Activated CD8-positive, alpha-beta T cell treated with anti-CD3 and anti-CD28 coated beads for 36 hours (primary cell): ENCODE data around the gene LEF1. TPM values are rescaled to one million over a fixed set of nuclear protein-coding genes. Genes with fewer than 3 reads are reported as not detected.

Experiments used
- ATAC-seq: fragments of 200-7000 bp; cut with Tn5 transposase; one replicate; pipeline ENCODE4 v1.10.0; 2021; ENCODE audit warnings: mild to moderate bottlenecking, moderate library complexity
- CTCF ChIA-PET: fragments of 350-600 bp; sonication (Branson Sonifier 250); formaldehyde crosslinking; loops from one replicate; lab custom pipeline; 2021; ENCODE audit warnings: antibody characterized with exemption; lab: Charles Lee
- POLR2A ChIA-PET: fragments of 350-600 bp; sonication (Branson Sonifier 250); formaldehyde crosslinking; loops from one replicate; lab custom pipeline; 2021; ENCODE audit warnings: antibody characterized with exemption; lab: Charles Lee
- DNase-seq: peaks from one replicate; pipeline ENCODE4 v3.0.0-alpha.2; 2020
- H3K27ac Mint-ChIP-seq: one replicate; pipeline ENCODE4 v1.8.0; 2021; ENCODE audit warnings: mild to moderate bottlenecking, mixed read lengths
- H3K27me3 Mint-ChIP-seq: one replicate; pipeline ENCODE4 v1.8.0; 2021; ENCODE audit warnings: mixed read lengths
- H3K36me3 Mint-ChIP-seq: one replicate; pipeline ENCODE4 v1.8.0; 2021; ENCODE audit warnings: low read depth, mixed read lengths
- H3K4me1 Mint-ChIP-seq: one replicate; pipeline ENCODE4 v1.8.0; 2021; ENCODE audit warnings: low read depth, mixed read lengths
- H3K4me3 Mint-ChIP-seq: one replicate; pipeline ENCODE4 v1.8.0; 2021; ENCODE audit warnings: mild to moderate bottlenecking, moderate library complexity, mixed read lengths
- H3K9me3 Mint-ChIP-seq: one replicate; pipeline ENCODE4 v1.8.0; 2021; ENCODE audit warnings: mixed read lengths
- intact Hi-C: fragments of 100-400 bp; cut with micrococcal nuclease; formaldehyde crosslinking; loops from one replicate; pipeline ENCODE4 v1.10.0; 2022
- total RNA-seq, 2 experiments: library from RNA; stranded (reverse); gene quantifications; one replicate each; pipeline ENCODE4 v1.2.3, GENCODE V29; 2021
- TF ChIP-seq, protein P1 (sequence below): fragments of 200-600 bp; IDR thresholded peaks from one replicate; pipeline ENCODE4 v1.8.0; 2022; ENCODE audit warnings: antibody characterized with exemption, mild to moderate bottlenecking

The LEF1 gene
- total RNA-seq, 2 experiments from 2014 or later: 178 to 182 TPM

- H3K4me3 Mint-ChIP-seq: peak overlapping the region; percentile 96
- peak overlapping the region; percentile 95 for H3K27ac Mint-ChIP-seq
- DNase-seq: peak; percentile 76
- TF ChIP-seq, protein P1, sequence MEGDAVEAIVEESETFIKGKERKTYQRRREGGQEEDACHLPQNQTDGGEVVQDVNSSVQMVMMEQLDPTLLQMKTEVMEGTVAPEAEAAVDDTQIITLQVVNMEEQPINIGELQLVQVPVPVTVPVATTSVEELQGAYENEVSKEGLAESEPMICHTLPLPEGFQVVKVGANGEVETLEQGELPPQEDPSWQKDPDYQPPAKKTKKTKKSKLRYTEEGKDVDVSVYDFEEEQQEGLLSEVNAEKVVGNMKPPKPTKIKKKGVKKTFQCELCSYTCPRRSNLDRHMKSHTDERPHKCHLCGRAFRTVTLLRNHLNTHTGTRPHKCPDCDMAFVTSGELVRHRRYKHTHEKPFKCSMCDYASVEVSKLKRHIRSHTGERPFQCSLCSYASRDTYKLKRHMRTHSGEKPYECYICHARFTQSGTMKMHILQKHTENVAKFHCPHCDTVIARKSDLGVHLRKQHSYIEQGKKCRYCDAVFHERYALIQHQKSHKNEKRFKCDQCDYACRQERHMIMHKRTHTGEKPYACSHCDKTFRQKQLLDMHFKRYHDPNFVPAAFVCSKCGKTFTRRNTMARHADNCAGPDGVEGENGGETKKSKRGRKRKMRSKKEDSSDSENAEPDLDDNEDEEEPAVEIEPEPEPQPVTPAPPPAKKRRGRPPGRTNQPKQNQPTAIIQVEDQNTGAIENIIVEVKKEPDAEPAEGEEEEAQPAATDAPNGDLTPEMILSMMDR: no peak
- peaks cover 38% of the 10 kb centered on the region for H3K4me1 Mint-ChIP-seq
- ChIA-PET POLR2A (interaction anchor here (0.5 to 2.5 kb wide), 19 partner anchors 9 to 433 kb away, joined by 3 to 8 read pairs (median 3); no protein-coding TSS in a partner anchor), CTCF (interaction anchor here (0.8 to 1.9 kb wide), 13 partner anchors 9 to 400 kb away, joined by 3 to 8 read pairs (median 4); no protein-coding TSS in a partner anchor)
- intact Hi-C loops: loop anchor here (10.0 kb wide), 2 partner anchors 182 to 312 kb away; no protein-coding TSS in a partner anchor
- peaks cover 7% of the 10 kb centered on the region for H3K27me3 Mint-ChIP-seq
- peak; percentile 46 for ATAC-seq
- H3K9me3 Mint-ChIP-seq: no peaks in the 10 kb centered on the region
- H3K36me3 Mint-ChIP-seq: peaks cover 20% of the 10 kb centered on the region
These were observed 4.2 kb upstream of the LEF1 start for GRCh38 chr4:108172753-108173598.

- CTCF ChIA-PET: interaction anchor here (0.7 to 7.0 kb wide), 14 partner anchors 10 to 400 kb away, joined by 3 to 33 read pairs (median 4); no protein-coding TSS in a partner anchor
- peak overlapping the region; percentile 96 for H3K4me3 Mint-ChIP-seq
- DNase-seq: peak; percentile 40
- POLR2A ChIA-PET: interaction anchor here (0.6 to 2.5 kb wide), 15 partner anchors 10 to 142 kb away, joined by 3 to 7 read pairs (median 4); no protein-coding TSS in a partner anchor
- intact Hi-C loops: loop anchor here (10.0 kb wide), 2 partner anchors 183 to 313 kb away; no protein-coding TSS in a partner anchor
- H3K36me3 Mint-ChIP-seq: peaks cover 15% of the 10 kb centered on the region
- H3K4me1 Mint-ChIP-seq: peaks cover 38% of the 10 kb centered on the region
- ATAC-seq: peak; percentile 5
- H3K9me3 Mint-ChIP-seq: no peaks in the 10 kb centered on the region
- TF ChIP-seq, protein P1: peak; percentile 19
- H3K27me3 Mint-ChIP-seq: peaks cover 7% of the 10 kb centered on the region
- H3K27ac Mint-ChIP-seq: peak overlapping the region; percentile 89
These were observed 3.6 kb upstream of the LEF1 start for GRCh38 chr4:108172231-108172752.

DNA sequence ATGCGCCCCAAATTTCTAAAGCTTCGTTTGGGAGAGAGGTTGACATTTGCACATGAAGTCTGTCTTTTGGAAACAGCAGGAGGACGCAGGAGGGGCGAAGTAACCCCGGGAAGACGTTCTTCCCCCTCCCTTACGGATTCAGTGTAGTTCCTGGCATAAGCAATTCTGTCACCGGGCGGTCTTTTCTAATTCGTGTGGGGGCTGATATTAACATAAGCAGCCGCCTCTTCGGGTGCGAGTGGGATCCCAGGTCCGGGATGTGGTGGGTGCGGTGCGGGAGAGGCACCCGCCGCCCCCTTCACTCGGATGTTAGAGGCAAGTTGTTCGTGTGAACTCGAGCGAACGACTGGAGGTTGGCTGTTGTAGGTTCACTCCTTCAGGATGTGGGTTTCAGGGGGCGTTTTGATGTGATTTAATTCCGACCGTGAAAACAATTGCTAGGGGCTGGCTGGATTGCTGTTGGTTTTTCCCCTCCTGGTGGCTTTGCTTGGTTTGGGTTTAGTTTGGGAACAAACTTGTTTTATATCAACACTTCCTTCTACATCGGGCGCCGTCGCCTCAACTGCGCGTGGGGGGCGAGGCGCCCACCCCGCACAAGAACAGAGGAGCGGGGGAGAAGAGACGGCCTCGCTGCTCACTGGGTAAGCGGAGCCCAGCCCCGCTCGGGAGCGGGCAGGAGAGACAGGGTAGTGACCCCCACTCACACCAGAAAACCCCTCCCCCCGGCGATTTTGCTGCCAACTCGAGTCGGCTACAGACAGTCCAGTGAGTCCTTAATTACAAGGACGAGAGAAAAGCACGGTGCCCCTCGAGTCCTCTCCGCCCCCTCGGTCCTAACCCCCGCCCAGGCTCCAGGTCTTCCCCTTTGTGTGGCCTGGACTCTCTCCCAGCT is 2.9 kb upstream of the LEF1 start:
- intact Hi-C loops: loop anchor here (10.0 kb wide), 2 partner anchors 183 to 313 kb away; no protein-coding TSS in a partner anchor
- peak; percentile 87 for DNase-seq
- Mint-ChIP-seq H3K36me3 (peaks cover 12% of the 10 kb centered on the region), H3K9me3 (no peaks in the 10 kb centered on the region), H3K4me3 (peak overlapping the region; percentile 96), H3K4me1 (peaks cover 38% of the 10 kb centered on the region), H3K27ac (peak overlapping the region; percentile 89), H3K27me3 (peaks cover 9% of the 10 kb centered on the region)
- TF ChIP-seq, protein P1: no peak
- POLR2A ChIA-PET: interaction anchor here (0.6 to 2.5 kb wide), 16 partner anchors 10 to 140 kb away, joined by 3 to 7 read pairs (median 4); no protein-coding TSS in a partner anchor
- CTCF ChIA-PET: interaction anchor here (0.7 to 7.0 kb wide), 12 partner anchors 10 to 322 kb away, joined by 3 to 33 read pairs (median 4); no protein-coding TSS in a partner anchor
- ATAC-seq: peak; percentile 26

DNA sequence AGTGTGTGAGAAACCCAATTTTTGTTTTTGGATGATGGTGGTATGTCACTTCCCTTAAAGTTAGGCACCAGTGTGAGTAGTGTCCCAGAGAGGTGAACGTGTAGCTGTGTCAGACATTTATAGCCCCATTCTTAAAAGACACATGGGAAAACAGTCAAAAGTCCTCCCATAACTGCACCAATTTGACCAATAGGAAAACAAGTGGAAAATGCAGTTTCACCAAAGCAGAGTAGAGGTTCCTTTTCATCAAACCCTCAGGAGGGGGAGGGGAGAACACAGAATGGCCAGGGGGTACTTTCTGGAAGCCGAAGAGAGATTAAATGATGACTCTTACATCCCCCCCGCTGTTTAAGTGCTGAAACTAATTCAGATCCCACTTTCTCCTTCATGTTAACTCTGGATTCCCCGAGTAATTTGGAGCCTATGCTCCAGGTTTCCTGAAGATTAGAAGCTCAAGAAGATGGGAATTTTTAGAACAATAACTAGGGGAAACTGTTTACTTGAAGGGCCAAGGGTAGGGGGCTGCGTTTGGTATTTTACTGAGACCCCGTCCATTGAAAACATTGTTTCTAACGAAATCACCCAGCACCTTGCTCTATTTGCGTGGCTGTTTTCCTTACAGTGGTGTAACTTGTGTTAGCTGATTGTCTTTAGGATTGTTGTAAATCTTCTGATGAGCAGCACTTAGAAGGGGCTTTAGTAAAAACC is 2.1 kb upstream of the LEF1 start:
- ChIA-PET CTCF (interaction anchor here (1.2 to 7.0 kb wide), 3 partner anchors 12 to 140 kb away, joined by 3 to 33 read pairs (median 5); no protein-coding TSS in a partner anchor), POLR2A (interaction anchor here (0.7 to 2.5 kb wide), 12 partner anchors 11 to 156 kb away, joined by 3 to 7 read pairs (median 3); no protein-coding TSS in a partner anchor)
- Mint-ChIP-seq H3K9me3 (no peaks in the 10 kb centered on the region), H3K4me3 (peak overlapping the region; percentile 96), H3K27me3 (peaks cover 9% of the 10 kb centered on the region), H3K27ac (peak overlapping the region; percentile 89), H3K36me3 (peaks cover 11% of the 10 kb centered on the region), H3K4me1 (peaks cover 34% of the 10 kb centered on the region)
- intact Hi-C loops: loop anchor here (10.0 kb wide), 2 partner anchors 184 to 314 kb away; no protein-coding TSS in a partner anchor
- TF ChIP-seq, protein P1: no peak
- no peak for ATAC-seq
- DNase-seq: peak; percentile 34
